HG02678 (cell line): ENCODE data around the gene PRDM16.

Source experiments
- ATAC-seq: cut with Tn5 transposase; IDR thresholded peaks from one replicate; pipeline ENCODE4 v1.9.1; 2021; ENCODE audit warnings: mild to moderate bottlenecking, moderate library complexity; ENCODE audit not compliant: unreplicated experiment

The PRDM16 gene

GRCh38 chr1:3053366-3053980, 15.5 kb upstream of the PRDM16 start:
- no peak for ATAC-seq

- ATAC-seq: no peak
Observed at GRCh38 chr1:3053986-3054385, 15.0 kb upstream of the PRDM16 start.

DNA sequence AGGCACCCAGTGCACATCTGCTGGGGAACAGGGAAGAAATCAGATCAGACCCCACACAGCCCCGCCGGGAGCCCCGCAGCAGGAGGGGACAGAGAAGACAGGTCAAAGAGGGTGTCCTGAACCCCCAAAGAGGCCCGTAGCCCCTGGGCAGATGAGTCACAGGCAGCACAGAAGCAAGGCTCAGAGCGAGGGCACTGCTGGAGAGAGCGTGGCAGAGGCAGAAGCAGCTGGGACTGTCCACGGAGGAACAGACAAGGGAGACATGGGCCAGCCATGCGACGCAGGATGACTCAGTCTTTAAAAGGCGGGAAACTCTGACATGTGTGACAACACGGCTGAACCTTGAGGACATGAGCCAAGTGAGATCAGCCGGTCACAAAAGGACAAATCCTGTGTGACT, 14.5 kb upstream of the PRDM16 start:
- ATAC-seq: no peak

DNA sequence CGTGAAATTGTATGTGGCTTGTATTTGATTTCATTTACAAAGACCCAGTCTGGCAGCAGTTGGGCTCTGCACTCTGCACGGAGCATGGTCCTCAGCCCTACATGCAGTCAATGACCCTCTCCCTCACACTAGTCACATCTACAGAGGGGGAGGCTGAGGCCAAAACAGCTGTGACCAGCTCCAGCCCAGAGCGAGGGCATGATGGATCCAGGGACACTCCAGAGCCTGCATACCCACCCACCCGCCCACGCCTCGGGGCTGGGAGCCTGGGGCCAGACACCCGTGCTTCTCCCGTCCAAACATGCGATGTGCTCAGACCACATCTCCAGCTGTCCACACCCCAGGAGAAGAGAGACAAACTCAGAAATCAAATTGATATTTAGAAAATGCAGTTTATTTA, 14.0 kb upstream of the PRDM16 start:
- ATAC-seq: no peak

GRCh38 chr1:3056641-3057040, 12.4 kb upstream of the PRDM16 start:
- no peak for ATAC-seq

DNA sequence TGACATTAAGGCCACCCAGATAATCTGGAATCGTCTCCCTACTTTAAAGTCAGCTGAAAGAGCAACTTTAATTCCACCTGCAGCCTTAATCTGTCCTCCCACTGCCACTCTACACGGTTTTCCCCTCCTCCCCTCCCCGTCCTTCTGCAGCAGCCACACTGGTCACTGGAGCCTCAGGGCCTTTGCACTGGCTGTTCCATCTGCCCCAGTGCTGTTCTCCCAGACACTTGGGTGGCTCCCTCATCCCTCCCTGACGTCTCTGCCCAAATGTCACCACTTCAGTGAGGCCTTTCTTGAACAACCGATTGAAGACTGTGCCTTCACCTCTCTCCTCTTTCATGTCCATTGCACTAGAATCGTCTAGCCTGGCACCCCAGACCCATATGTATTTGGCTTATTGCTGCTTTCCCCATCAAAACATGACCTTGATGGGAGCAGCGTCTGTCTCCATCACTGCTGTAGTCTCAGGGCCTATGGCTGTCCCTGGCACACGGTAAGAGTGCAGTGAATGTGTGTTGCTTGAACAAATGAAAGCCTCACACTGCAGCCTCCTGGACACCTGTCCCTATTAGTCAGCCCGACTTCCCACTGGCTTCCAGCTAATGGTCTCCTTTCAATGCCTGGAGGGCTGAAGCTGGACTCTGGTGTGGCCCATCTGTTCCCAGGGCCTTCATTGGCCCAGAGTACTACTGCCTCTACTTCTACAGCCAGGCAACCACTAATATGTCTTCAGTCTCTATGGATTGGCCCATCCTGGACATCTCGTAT, 10.6 kb upstream of the PRDM16 start:
- no peak for ATAC-seq

- no peak for ATAC-seq
Observed at GRCh38 chr1:3060127-3060526, 8.9 kb upstream of the PRDM16 start.

- ATAC-seq: no peak
Observed at GRCh38 chr1:3060601-3061551, 8.1 kb upstream of the PRDM16 start.

DNA sequence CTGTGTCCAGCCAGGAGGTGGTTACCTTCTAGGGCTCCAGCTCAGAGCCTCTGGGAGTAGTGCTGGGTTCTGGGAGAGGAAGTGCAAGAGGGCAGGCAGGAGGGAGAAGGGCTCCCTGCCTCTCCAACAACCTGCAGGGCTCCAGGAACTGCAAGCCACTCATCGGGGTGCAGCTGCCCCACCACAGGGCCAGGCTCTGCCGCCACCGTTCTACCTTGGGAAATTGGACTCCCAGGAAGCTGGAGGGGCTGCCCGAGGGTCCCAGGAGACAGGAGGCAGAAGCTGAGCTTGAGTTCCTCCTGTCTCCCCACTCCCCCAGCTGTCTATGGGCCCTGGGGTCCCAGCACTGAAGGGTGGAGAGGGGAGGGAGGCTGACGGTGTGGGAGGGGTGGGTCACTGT, 7.4 kb upstream of the PRDM16 start:
- no peak for ATAC-seq

- ATAC-seq: no peak
Observed at GRCh38 chr1:3061981-3062615, 6.9 kb upstream of the PRDM16 start.

DNA sequence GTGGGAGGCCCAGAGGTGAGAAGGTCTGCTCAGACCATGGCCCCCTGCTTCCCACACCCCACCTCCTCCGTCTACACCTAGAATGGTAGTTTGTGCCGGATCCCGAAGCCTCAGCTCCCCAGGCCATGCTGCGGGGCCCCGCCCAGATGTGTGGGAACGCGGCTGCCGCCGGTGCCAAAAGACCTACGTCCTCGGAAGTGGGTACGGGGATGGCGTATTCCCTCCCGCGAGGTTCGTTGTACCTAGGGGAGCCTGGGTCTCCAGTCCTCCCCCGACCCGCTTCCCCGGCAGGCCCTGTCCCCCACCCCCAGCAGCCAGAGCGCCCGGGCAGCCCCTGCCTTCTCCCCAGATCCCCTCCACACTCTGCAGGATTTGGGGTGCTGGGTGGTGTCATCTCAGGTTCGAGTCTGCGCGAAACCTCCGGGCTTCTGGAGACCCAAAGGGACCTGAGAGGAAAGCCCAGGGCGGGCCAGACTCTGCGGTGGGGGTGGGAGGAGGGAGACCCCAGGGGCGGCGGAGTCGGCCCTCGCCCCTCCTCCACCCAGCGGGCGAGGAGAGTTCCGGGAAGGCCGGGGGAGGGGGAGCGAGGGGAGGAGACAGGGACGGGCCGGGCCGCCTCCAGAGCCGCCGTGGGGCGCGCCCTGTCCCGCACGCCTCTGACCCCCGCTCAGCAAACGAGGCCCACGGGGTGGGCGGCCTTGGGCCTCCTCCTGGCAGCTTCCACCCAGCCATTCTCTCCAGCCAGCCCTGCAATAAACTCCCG, 6.2 kb upstream of the PRDM16 start:
- no peak for ATAC-seq

DNA sequence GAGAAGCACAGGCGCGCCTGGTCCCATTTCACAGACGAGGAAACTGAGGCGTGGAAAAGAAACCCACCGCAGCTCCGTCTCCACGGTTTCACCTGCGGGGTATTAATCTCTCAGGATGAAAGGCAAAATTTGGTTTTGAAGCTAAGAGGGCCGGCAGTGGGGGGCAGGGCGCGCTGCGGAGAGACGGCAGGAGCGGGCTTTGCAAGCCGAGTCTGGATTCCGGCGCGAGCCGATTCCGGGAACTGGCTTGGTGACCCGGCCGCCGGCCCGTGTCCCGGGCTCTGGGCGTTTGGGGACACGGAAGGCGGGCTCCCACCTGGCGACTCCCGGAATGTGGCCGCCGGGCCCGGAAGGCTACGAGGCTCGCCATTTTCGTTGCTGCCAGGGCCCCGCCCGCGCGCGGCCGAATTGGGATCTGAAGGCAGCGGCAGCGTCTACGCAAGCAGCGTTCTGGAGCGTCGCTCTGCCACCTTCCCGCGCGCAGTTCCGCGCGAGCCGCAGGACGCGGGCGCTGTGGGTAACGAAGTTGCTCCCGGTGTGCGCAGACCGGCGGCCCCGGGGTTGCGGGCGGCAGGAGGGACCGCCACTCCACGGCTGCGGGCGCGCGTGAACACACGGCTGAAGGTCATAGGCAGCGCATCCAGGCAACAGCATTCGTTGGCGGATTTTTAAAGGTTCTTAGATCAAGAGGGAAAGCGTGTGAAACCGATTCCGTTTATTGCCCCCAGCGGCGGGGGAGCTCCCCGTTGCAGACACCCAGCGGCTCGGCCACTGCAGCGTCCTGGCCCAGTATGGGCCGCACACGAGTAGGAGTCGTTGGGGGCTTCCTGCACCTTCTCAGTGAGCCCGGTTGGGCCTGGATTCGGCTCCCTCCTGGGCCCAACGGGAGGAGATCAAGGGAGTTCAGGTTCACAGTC, 5.4 kb upstream of the PRDM16 start:
- ATAC-seq: no peak

- ATAC-seq: no peak
Observed at GRCh38 chr1:3064296-3064850, 4.6 kb upstream of the PRDM16 start.

DNA sequence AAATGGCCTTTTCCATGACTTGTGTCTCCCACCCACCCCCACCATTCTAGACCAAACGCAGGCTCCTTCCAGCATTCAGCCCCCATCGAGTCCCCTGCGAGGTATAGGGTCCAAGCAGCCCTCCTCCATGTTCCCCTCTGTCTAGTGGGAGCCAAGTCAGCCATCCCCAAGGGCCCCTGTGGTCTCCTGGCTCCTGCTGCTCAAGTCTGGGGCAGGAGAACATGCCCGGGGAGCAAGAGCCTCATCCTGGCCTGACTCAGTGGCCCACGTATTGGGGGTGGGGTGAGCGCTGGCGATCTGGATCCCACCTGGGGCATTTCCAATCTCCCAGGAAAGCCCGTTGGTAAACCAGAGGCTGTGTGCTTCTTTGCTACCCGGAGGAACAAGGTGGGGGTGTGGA, 4.1 kb upstream of the PRDM16 start:
- ATAC-seq: no peak

DNA sequence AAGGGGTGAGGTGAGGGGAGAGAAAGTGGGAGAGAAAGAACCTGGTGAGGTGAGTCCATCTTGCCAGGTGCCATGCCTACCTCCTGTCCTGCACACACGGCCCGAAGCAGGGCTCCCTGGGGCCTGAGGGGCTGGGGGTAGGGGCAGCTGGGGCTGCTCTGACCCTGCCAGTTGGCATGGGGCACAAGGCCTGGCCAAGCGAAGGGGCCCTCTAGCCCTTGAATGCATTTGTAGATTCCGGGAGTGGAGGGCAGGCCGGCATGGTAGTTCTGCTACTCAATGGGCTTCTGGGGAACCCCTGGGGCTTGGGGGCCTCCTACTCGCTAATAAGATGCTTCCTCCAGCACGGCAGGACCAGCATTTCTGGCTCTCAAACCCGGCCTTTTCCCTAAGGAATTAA, 3.6 kb upstream of the PRDM16 start:
- ATAC-seq: no peak

DNA sequence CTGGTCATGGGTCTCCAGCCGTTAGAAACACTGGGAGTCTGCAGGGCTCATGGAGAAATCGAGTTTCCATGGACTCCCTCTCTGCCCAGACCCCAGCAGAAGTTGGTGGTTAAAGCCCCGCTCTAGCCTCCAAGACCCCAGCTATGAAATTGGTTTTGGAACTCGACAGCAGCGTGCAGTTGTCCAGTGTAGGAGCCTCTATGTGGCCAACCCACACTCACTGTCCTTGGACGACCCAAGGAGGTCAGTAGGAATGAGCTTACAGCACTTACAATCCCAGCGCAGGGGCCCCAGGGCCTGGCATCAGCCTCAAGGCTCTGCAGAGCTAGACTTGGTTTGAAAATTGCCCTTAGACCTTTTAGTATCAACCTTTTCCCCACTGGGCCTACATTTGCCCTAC, 3.2 kb upstream of the PRDM16 start:
- no peak for ATAC-seq

GRCh38 chr1:3066250-3066711, 2.7 kb upstream of the PRDM16 start:
- no peak for ATAC-seq

GRCh38 chr1:3066826-3067225, 2.2 kb upstream of the PRDM16 start:
- ATAC-seq: no peak

GRCh38 chr1:3067301-3067670, 1.7 kb upstream of the PRDM16 start:
- no peak for ATAC-seq
